H9 (cell line): ENCODE results near the gene HCRTR1. TPM values are rescaled to one million over a fixed set of nuclear protein-coding genes. Genes with fewer than 3 reads are reported as not detected.

Experiments
- DNase-seq: peaks from one replicate; pipeline ENCODE4 v3.0.0-alpha.2; 2017
- H2AFZ ChIP-seq: one replicate; pipeline ENCODE4 v1.6.1; 2013; ENCODE audit warnings: mild to moderate bottlenecking, low read length, control low read depth, moderate library complexity
- H2AK5ac ChIP-seq: 2 replicates; pipeline ENCODE4 v1.6.1; 2013; ENCODE audit warnings: low read length, control low read depth, mixed read lengths; ENCODE audit not compliant: insufficient read length
- H2BK120ac ChIP-seq: one replicate; pipeline ENCODE4 v1.6.1; 2013; ENCODE audit warnings: low read depth, mild to moderate bottlenecking, low read length, control low read depth, inconsistent platforms; ENCODE audit not compliant: poor library complexity, severe bottlenecking
- H2BK12ac ChIP-seq: 2 replicates; pipeline ENCODE4 v1.6.1; 2013; ENCODE audit warnings: low read length, control low read depth, mixed read lengths, low read depth; ENCODE audit not compliant: insufficient read length
- H2BK15ac ChIP-seq: 2 replicates; pipeline ENCODE4 v1.6.1; 2013; ENCODE audit warnings: low read depth, low read length, control low read depth
- H2BK20ac ChIP-seq: one replicate; pipeline ENCODE4 v1.6.1; 2013; ENCODE audit warnings: low read depth, mild to moderate bottlenecking, low read length, control low read depth, inconsistent platforms; ENCODE audit not compliant: poor library complexity, severe bottlenecking
- H2BK5ac ChIP-seq: 2 replicates; pipeline ENCODE4 v1.6.1; 2013; ENCODE audit warnings: low read length, control low read depth, mixed read lengths; ENCODE audit not compliant: insufficient read length
- H3K14ac ChIP-seq: 2 replicates; pipeline ENCODE4 v1.6.1; 2013; ENCODE audit warnings: low read length, control low read depth; ENCODE audit not compliant: insufficient read depth
- H3K18ac ChIP-seq: 2 replicates; pipeline ENCODE4 v1.6.1; 2013; ENCODE audit warnings: low read depth, mild to moderate bottlenecking, mixed read lengths, low read length, control low read depth; ENCODE audit not compliant: insufficient read length
- H3K23ac ChIP-seq: 2 replicates; pipeline ENCODE4 v1.6.1; 2013; ENCODE audit warnings: low read length, control low read depth, mixed read lengths, low read depth; ENCODE audit not compliant: insufficient read length
- H3K23me2 ChIP-seq: 2 replicates; pipeline ENCODE4 v1.6.1; 2013; ENCODE audit warnings: low read depth, mild to moderate bottlenecking, mixed read lengths, low read length, control low read depth; ENCODE audit not compliant: insufficient read length, poor library complexity, severe bottlenecking
- H3K27ac ChIP-seq: 2 replicates; pipeline ENCODE4 v1.5.1; 2013; ENCODE audit warnings: low read length, control low read depth, mixed read lengths, low read depth; ENCODE audit not compliant: insufficient read length
- H3K27me3 ChIP-seq: 2 replicates; pipeline ENCODE4 v1.6.1; 2013; ENCODE audit warnings: low read length, control low read depth, inconsistent platforms; ENCODE audit not compliant: insufficient read depth
- H3K4ac ChIP-seq: 2 replicates; pipeline ENCODE4 v1.6.1; 2013; ENCODE audit warnings: low read depth, mild to moderate bottlenecking, control low read depth, inconsistent platforms, low read length, moderate library complexity
- H3K4me1 ChIP-seq: 2 replicates; pipeline ENCODE4 v1.6.1; 2013; ENCODE audit warnings: low read length, control low read depth, inconsistent platforms; ENCODE audit not compliant: insufficient read depth
- H3K4me2 ChIP-seq: 2 replicates; pipeline ENCODE4 v1.6.1; 2013; ENCODE audit warnings: low read length, control low read depth, mixed read lengths; ENCODE audit not compliant: insufficient read length, insufficient read depth
- H3K56ac ChIP-seq: 2 replicates; pipeline ENCODE4 v1.6.1; 2013; ENCODE audit warnings: low read depth, mild to moderate bottlenecking, mixed read lengths, low read length, control low read depth; ENCODE audit not compliant: insufficient read length
- H3K79me1 ChIP-seq: 2 replicates; pipeline ENCODE4 v1.6.1; 2013; ENCODE audit warnings: low read depth, mild to moderate bottlenecking, moderate library complexity, low read length, control low read depth, inconsistent platforms; ENCODE audit not compliant: insufficient read depth, poor library complexity, severe bottlenecking
- H3K79me2 ChIP-seq: 2 replicates; pipeline ENCODE4 v1.6.1; 2013; ENCODE audit warnings: low read length, control low read depth, inconsistent platforms; ENCODE audit not compliant: insufficient read depth
- H3K9ac ChIP-seq: 2 replicates; pipeline ENCODE4 v1.6.1; 2013; ENCODE audit warnings: low read length, control low read depth, mixed read lengths; ENCODE audit not compliant: insufficient read length; ENCODE audit errors: extremely low read depth
- H3K9me3 ChIP-seq: one replicate; pipeline ENCODE4 v1.6.1; 2013; ENCODE audit warnings: low read depth, low read length, inconsistent platforms; ENCODE audit not compliant: control insufficient read depth
- H3T11ph ChIP-seq: one replicate; pipeline ENCODE4 v1.6.1; 2013; ENCODE audit warnings: mild to moderate bottlenecking, low read length, control low read depth, inconsistent platforms
- H4K20me1 ChIP-seq: one replicate; pipeline ENCODE4 v1.6.1; 2013; ENCODE audit not compliant: control insufficient read depth, insufficient read length, insufficient read depth
- H4K5ac ChIP-seq: 2 replicates; pipeline ENCODE4 v1.6.1; 2013; ENCODE audit warnings: low read depth, mild to moderate bottlenecking, mixed read lengths, low read length, control low read depth; ENCODE audit not compliant: insufficient read length
- H4K8ac ChIP-seq: replicated peaks from 2 replicates; pipeline ENCODE4 v1.6.1; 2013; ENCODE audit warnings: low read length, control low read depth, mixed read lengths, low read depth; ENCODE audit not compliant: insufficient read length
- H4K91ac ChIP-seq: 2 replicates; pipeline ENCODE4 v1.6.1; 2013; ENCODE audit warnings: low read depth, mild to moderate bottlenecking, moderate library complexity, mixed read lengths, low read length, control low read depth; ENCODE audit not compliant: insufficient read length
- H3K27ac Mint-ChIP-seq, 3 experiments: 2 replicates in 2 of 3; 3 replicates in 1 of 3; pipeline ENCODE4 v1.8.0; 2020 to 2021; ENCODE audit warnings: mixed read lengths in 3 of 3, mild to moderate bottlenecking in 1 of 3, moderate library complexity in 1 of 3
- H3K27me3 Mint-ChIP-seq: 2 replicates; pipeline ENCODE4 v1.8.0; 2021; ENCODE audit warnings: low read depth, mild to moderate bottlenecking, moderate library complexity, mixed read lengths
- H3K36me3 Mint-ChIP-seq, 3 experiments: 2 replicates in 2 of 3; 3 replicates in 1 of 3; pipeline ENCODE4 v1.8.0; 2020 to 2021; ENCODE audit warnings: low read depth in 3 of 3, mixed read lengths in 3 of 3; ENCODE audit not compliant: insufficient read depth in 1 of 3
- H3K4me1 Mint-ChIP-seq, 2 experiments: 2 replicates each; pipeline ENCODE4 v1.8.0; 2020; ENCODE audit warnings: mixed read lengths in 2 of 2
- H3K4me3 Mint-ChIP-seq, 2 experiments: 2 replicates in 1 of 2; 3 replicates in 1 of 2; pipeline ENCODE4 v1.8.0; 2020 to 2021; ENCODE audit warnings: mild to moderate bottlenecking in 2 of 2, mixed read lengths in 2 of 2, moderate library complexity in 1 of 2
- H3K9me3 Mint-ChIP-seq, 2 experiments: 2 replicates in 1 of 2; 3 replicates in 1 of 2; pipeline ENCODE4 v1.8.0; 2020; ENCODE audit warnings: mild to moderate bottlenecking in 2 of 2, mixed read lengths in 2 of 2, moderate library complexity in 1 of 2
- CTCF ChIP-seq: fragments of 200-600 bp; sonication (generic); conservative IDR thresholded peaks from 3 replicates; pipeline ENCODE4 v1.8.0; 2021; ENCODE audit warnings: antibody characterized with exemption, mild to moderate bottlenecking
- WGBS: extraction: QIAGEN DNeasy Blood & Tissue Kit; methylation state at CpG from one replicate; pipeline ENCODE4 v1.1.7; 2013; ENCODE audit warnings: missing lambda C conversion rate, low lambda C conversion rate, mixed read lengths; ENCODE audit not compliant: insufficient read length; ENCODE audit errors: extremely low coverage; 5-methylcytosine and 5-hydroxymethylcytosine counted together
- total RNA-seq: library from RNA; stranded (reverse); gene quantifications from 2 replicates; pipeline ENCODE4 v1.2.1, GENCODE V29; 2021

HCRTR1 gene
- total RNA-seq, 1 experiment from 2014 or later: not detected

- no peak overlapping the region for H3K4me2 ChIP-seq
These were observed 23.5 kb upstream of the HCRTR1 start for GRCh38 chr1:31593770-31594632.

More at GRCh38 chr1:31593770-31594632, 23.5 kb upstream of the HCRTR1 start:
- Histone ChIP-seq H3K79me1 (no peaks in the 10 kb centered on the region), H3K27ac (no peak overlapping the region), H3K9ac (no peak overlapping the region), H3K23me2 (no peaks in the 10 kb centered on the region), H3K18ac (no peak overlapping the region), H2AK5ac (no peak overlapping the region), H3K27me3 (no peaks in the 10 kb centered on the region), H4K8ac (no peak overlapping the region), H3K4me1 (no peaks in the 10 kb centered on the region), H4K5ac (no peak overlapping the region), H2BK20ac (no peak overlapping the region), H3T11ph (no peak overlapping the region), H4K20me1 (no peaks in the 10 kb centered on the region), H3K79me2 (no peaks in the 10 kb centered on the region), H4K91ac (no peak overlapping the region), H2BK120ac (no peak overlapping the region), H2BK12ac (no peak overlapping the region), H3K9me3 (no peaks in the 10 kb centered on the region), H3K23ac (no peak overlapping the region), H2BK5ac (no peak overlapping the region), H3K14ac (no peak overlapping the region), H3K4ac (no peak overlapping the region), H2BK15ac (no peak overlapping the region), H3K56ac (no peak overlapping the region), H2AFZ (no peak overlapping the region)
- TF ChIP-seq CTCF: peak; percentile 89
- H3K4me3 Mint-ChIP-seq: no peak overlapping the region
- H3K27me3 Mint-ChIP-seq: peaks cover 36% of the 10 kb centered on the region
- no CpG with 5 or more reads among the region's 10 CpGs for WGBS
- no peaks in the 10 kb centered on the region for H3K9me3 Mint-ChIP-seq
- peak; percentile 88 for DNase-seq
- no peaks in the 10 kb centered on the region; a peak in 1 of 7 replicates for H3K36me3 Mint-ChIP-seq
- no peak overlapping the region for H3K27ac Mint-ChIP-seq
- peaks cover 13 to 14% of the 10 kb centered on the region in 2 experiments for H3K4me1 Mint-ChIP-seq
